ENCODE measurements around the gene CEP131. TPM values are rescaled to one million over a fixed set of nuclear protein-coding genes. Genes with fewer than 3 reads are reported as not detected.
A peak's percentile ranks its signal among the peaks of the same experiment; 100 is the strongest.

CEP131 gene
- total and polyA plus RNA-seq, 2 of the 8 experiments (the other 6 are each of a cell fraction or from before 2014, with no cell fraction given): 5.9 to 23.2 TPM

- H3K56ac ChIP-seq (replicated peaks; ENCODE audit: insufficient read length, low read depth, low read length): no peak overlapping the region
- H4K91ac ChIP-seq (replicated peaks; ENCODE audit: insufficient read length, low read length): no peak overlapping the region
- POLR2A ChIA-PET (ENCODE audit: partially characterized antibody): no interaction called here
- H3K23ac ChIP-seq (ENCODE audit: insufficient read length): no peak overlapping the region
- H3K4me1 ChIP-seq (replicated peaks in 1 of 4; ENCODE audit: control insufficient read depth in 3 of 4, insufficient read depth in 4 of 4, low read length in 3 of 4): peaks cover 0 to 12% (median 3%) of the 10 kb centered on the region in 4 experiments; a peak in 4 of 7 replicates
- no peak overlapping the region for H3K4me3 ChIP-seq (ENCODE audit: extremely low read depth in 1 of 4, insufficient read depth in 2 of 4, low read depth in 3 of 4, low read length in 4 of 4)
- H2BK120ac ChIP-seq (replicated peaks; ENCODE audit: low read depth, low read length): no peak overlapping the region
- no peaks in the 10 kb centered on the region for H3K9me3 ChIP-seq (ENCODE audit: insufficient read depth in 2 of 2, low read depth in 1 of 2, low read length in 1 of 2)
- CTCF ChIA-PET (ENCODE audit: partially characterized antibody): interaction anchor here (1.2 kb wide), 1 partner anchor 22 kb away, joined by 3 read pairs; no protein-coding TSS in a partner anchor
- H4K20me1 ChIP-seq (replicated peaks in 1 of 2; ENCODE audit: control insufficient read depth in 1 of 2, insufficient read depth in 2 of 2, low read length in 2 of 2): peaks cover 0 to 2% of the 10 kb centered on the region in 2 experiments
- no peaks in the 10 kb centered on the region for H3K79me1 ChIP-seq (ENCODE audit: low read depth, low read length)
- H3K23me2 ChIP-seq (ENCODE audit: low read depth, low read length): peaks cover 5% of the 10 kb centered on the region; the same call in 1 of the 2 replicates
- no peak overlapping the region for H4K5ac ChIP-seq (ENCODE audit: insufficient read length, low read depth, low read length)
- peaks cover 0 to 7% (median 2%) of the 10 kb centered on the region in 4 experiments; a peak in 4 of 7 replicates for H3K27me3 ChIP-seq (replicated peaks in 1 of 4; ENCODE audit: control insufficient read depth in 3 of 4, extremely low read depth in 1 of 4, insufficient read depth in 3 of 4, low read length in 3 of 4)
- no peak overlapping the region for H3K18ac ChIP-seq (ENCODE audit: extremely low read depth, low read length)
- no peak overlapping the region for H2BK15ac ChIP-seq (ENCODE audit: low read length)
- H4K8ac ChIP-seq (ENCODE audit: extremely low read depth, insufficient read depth, low read length): no peak overlapping the region
- H2BK12ac ChIP-seq (ENCODE audit: low read depth, low read length): 0 out of 2 replicates have a peak overlapping the region, but pooled peaks have one; percentile 27
- H3K4me2 ChIP-seq (ENCODE audit: insufficient read depth in 1 of 2, low read depth in 2 of 2, low read length in 2 of 2): no peak overlapping the region
- no peak overlapping the region for H2BK5ac ChIP-seq (ENCODE audit: low read depth, low read length)
- H3K4ac ChIP-seq (replicated peaks; ENCODE audit: insufficient read length, low read depth, low read length): no peak overlapping the region
- H2BK20ac ChIP-seq (ENCODE audit: low read length): no peak overlapping the region
- H2AFZ ChIP-seq (ENCODE audit: low read length): no peak overlapping the region
- no peak overlapping the region for H2AK5ac ChIP-seq (ENCODE audit: low read depth, low read length)
- H3K14ac ChIP-seq (ENCODE audit: insufficient read length): no peak overlapping the region
- FAIRE-seq (no peak), DNase-seq (ENCODE audit: low read depth in 1 of 2, low spot score in 2 of 2) (no peak)
- WGBS, 2 experiments (ENCODE audit: extremely low coverage in 1 of 2, insufficient coverage in 1 of 2, insufficient read length in 1 of 2, insufficient replicate concordance in 2 of 2, low coverage in 1 of 2, low lambda C conversion rate in 2 of 2, missing lambda C conversion rate in 1 of 2): 91% methylated on average over 11 of the region's 16 CpGs; no CpG with 5 or more reads in 1 of the 2 experiments
- no peaks in the 10 kb centered on the region for H3K36me3 ChIP-seq (ENCODE audit: control insufficient read depth in 2 of 4, insufficient read depth in 4 of 4, low read length in 3 of 4)
- no peak overlapping the region for H3K27ac ChIP-seq (ENCODE audit: low read depth, low read length)
- TF ChIP-seq FOSL1 (IDR thresholded peaks at IDR 0.05; ENCODE audit: insufficient read depth, low read depth, low read length) (no peak), TCF12 (IDR thresholded peaks at IDR 0.05; ENCODE audit: low read depth, low read length) (no peak), NANOG (IDR thresholded peaks at IDR 0.05; ENCODE audit: insufficient read depth, low read depth, low read length, poor library complexity, severe bottlenecking) (no peak), CTCF (IDR thresholded peaks at IDR 0.05; ENCODE audit: control extremely low read depth in 1 of 3, insufficient read depth in 1 of 3, low read depth in 1 of 3, low read length in 3 of 3) (no peak), CEBPB (IDR thresholded peaks at IDR 0.05; ENCODE audit: low read depth, low read length) (no peak), USF2 (IDR thresholded peaks at IDR 0.05; ENCODE audit: low read length) (no peak), SIRT6 (IDR thresholded peaks at IDR 0.05; ENCODE audit: low read length) (no peak)
- H3K9ac ChIP-seq (replicated peaks in 1 of 4; ENCODE audit: extremely low read depth in 1 of 4, low read depth in 3 of 4, low read length in 3 of 4): no peak overlapping the region
- H3K79me2 ChIP-seq (ENCODE audit: control insufficient read depth in 1 of 2, insufficient read depth in 2 of 2, low read length in 2 of 2): no peaks in the 10 kb centered on the region
These were observed 60.8 kb downstream of the CEP131 start for GRCh38 chr17:81161972-81162371.

Measured in H1 (cell line).